ENCODE data around the gene LHX4.

The LHX4 gene

DNA sequence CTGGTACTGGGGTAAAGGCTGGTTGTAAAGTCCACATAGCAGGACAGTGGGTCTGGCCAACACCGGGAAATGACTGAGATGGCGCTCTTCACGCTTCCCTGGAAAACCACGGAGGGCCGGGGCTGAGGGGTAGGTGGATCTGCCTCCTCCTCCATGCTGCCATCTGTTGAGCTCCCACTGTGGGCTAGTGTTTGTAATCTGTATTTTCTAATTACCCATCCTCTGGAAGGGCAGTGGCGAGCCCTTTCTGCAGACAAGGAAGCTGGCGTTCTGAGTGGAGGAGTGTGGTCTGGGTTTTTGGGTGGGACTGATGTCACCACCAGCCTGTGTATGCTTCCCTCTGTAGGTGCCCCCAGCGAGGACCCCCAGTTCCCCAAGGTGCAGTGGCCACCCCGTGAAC is 34.1 kb upstream of the LHX4 start:
- H3K4me3 ChIP-seq (ENCODE audit: low read depth, low read length): no peak overlapping the region
- in situ Hi-C loops (cut with HindIII; ENCODE audit: low sequenced_read_pairs): no loop called here
- TF ChIP-seq, protein P1, sequence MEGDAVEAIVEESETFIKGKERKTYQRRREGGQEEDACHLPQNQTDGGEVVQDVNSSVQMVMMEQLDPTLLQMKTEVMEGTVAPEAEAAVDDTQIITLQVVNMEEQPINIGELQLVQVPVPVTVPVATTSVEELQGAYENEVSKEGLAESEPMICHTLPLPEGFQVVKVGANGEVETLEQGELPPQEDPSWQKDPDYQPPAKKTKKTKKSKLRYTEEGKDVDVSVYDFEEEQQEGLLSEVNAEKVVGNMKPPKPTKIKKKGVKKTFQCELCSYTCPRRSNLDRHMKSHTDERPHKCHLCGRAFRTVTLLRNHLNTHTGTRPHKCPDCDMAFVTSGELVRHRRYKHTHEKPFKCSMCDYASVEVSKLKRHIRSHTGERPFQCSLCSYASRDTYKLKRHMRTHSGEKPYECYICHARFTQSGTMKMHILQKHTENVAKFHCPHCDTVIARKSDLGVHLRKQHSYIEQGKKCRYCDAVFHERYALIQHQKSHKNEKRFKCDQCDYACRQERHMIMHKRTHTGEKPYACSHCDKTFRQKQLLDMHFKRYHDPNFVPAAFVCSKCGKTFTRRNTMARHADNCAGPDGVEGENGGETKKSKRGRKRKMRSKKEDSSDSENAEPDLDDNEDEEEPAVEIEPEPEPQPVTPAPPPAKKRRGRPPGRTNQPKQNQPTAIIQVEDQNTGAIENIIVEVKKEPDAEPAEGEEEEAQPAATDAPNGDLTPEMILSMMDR (IDR thresholded peaks at IDR 0.05; ENCODE audit: low read depth, low read length): no peak
- DNase-seq (ENCODE audit: low read depth, low spot score): no peak

DNA sequence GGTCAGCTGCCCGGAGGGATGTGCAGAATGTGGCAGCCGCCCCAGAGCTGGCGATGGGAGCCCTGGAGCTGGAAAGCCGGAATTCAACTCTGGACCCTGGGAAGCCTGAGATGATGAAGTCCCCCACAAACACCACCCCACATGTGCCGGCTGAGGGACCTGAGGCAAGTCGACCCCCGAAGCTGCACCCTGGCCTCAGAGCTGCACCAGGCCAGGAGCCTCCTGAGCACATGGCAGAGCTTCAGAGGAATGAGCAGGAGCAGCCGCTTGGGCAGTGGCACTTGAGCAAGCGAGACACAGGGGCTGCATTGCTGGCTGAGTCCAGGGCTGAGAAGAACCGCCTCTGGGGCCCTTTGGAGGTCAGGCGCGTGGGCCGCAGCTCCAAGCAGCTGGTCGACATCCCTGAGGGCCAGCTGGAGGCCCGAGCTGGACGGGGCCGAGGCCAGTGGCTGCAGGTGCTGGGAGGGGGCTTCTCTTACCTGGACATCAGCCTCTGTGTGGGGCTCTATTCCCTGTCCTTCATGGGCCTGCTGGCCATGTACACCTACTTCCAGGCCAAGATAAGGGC is 33.5 kb upstream of the LHX4 start:
- no peak overlapping the region for H3K4me3 ChIP-seq (ENCODE audit: low read depth, low read length)
- DNase-seq (ENCODE audit: low read depth, low spot score): no peak
- TF ChIP-seq, protein P1 (IDR thresholded peaks at IDR 0.05; ENCODE audit: low read depth, low read length): no peak
- in situ Hi-C loops (cut with HindIII; ENCODE audit: low sequenced_read_pairs): no loop called here

DNA sequence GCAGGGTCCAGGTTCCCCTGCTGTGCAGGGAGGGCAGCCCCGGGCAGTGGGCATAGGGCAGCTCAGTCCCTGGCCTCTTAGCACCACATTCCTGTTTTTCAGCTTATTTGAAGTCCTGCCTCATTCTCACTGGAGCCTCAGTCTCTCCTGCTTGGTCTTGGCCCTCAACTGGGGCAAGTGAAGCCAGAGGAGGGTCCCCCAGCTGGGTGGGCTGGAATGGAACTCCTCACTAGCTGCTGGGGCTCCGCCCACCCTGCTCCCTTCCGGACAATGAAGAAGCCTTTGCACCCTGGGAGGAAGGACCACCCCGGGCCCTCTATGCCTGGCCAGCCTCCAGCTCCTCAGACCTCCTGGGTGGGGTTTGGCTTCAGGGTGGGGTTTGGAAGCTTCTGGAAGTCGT is 32.8 kb upstream of the LHX4 start:
- TF ChIP-seq, protein P1 (IDR thresholded peaks at IDR 0.05; ENCODE audit: low read depth, low read length): no peak
- no peak overlapping the region for H3K4me3 ChIP-seq (ENCODE audit: low read depth, low read length)
- no peak for DNase-seq (ENCODE audit: low read depth, low spot score)
- in situ Hi-C loops (cut with HindIII; ENCODE audit: low sequenced_read_pairs): no loop called here

DNA sequence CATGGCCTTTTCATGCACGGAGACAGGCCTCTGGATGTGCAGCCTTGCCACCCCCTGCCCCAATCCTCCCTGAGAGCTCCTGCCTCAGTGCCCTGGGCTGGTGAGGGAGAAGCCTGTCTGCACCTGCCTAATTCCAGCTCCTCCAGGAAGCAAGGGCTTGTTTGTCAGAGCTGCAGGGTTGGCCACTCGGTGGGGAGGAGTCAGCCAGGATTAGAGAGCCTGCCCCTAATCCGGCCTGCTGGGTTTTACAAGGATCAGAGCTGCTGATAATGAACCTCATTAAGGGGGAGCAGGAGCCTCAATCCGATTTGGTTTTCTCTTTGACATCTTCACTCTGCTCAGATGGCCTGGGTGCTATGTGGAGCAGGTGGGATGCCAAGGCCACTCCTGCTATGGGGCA is 31.9 kb upstream of the LHX4 start:
- in situ Hi-C loops (cut with HindIII; ENCODE audit: low sequenced_read_pairs): no loop called here
- no peak for DNase-seq (ENCODE audit: low read depth, low spot score)
- no peak overlapping the region for H3K4me3 ChIP-seq (ENCODE audit: low read depth, low read length)
- TF ChIP-seq, protein P1 (IDR thresholded peaks at IDR 0.05; ENCODE audit: low read depth, low read length): no peak

DNA sequence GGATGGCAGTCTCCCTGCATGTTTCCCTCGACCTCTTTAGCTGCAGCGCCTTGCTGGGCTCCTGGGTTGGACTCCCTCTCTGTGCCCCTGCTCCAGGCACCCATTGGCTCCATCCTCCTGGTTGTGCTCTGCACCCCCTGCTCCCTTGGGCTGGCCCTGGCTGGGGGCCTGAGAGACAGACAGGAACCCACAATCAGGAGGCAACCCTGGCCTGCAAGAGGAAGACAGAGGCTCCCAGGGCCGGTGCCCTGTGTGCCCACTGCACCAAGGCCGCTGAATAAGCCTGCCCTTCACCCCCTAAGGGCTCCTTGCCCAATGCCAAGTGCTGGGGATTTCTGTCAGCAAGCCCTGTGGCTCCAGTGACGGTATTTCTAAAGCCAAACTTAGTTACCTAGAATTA is 31.5 kb upstream of the LHX4 start:
- in situ Hi-C loops (cut with HindIII; ENCODE audit: low sequenced_read_pairs): no loop called here
- DNase-seq (ENCODE audit: low read depth, low spot score): no peak
- TF ChIP-seq, protein P1 (IDR thresholded peaks at IDR 0.05; ENCODE audit: low read depth, low read length): no peak
- no peak overlapping the region for H3K4me3 ChIP-seq (ENCODE audit: low read depth, low read length)

DNA sequence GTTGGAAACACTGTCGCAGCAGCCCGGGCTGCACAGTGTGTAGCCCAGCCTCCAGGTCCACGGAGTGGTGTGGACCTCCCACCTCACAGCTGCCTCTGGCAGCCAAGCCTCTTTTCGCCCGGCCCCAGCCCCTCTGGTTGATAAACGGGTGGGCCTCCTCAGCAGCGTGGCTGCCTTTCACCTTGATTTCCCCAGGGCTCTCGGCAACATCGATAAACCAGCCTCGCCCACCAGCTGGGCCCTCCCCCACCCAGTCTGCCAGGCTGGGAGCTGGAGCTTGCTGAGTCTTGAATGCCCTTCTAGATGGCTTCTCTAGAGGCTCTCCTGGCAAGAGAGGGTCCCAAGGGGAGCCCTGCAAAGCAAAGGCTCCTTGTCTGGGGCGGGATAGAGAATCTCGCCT is 31.0 kb upstream of the LHX4 start:
- TF ChIP-seq, protein P1 (IDR thresholded peaks at IDR 0.05; ENCODE audit: low read depth, low read length): no peak
- DNase-seq (ENCODE audit: low read depth, low spot score): no peak
- H3K4me3 ChIP-seq (ENCODE audit: low read depth, low read length): no peak overlapping the region
- in situ Hi-C loops (cut with HindIII; ENCODE audit: low sequenced_read_pairs): no loop called here
